ENCODE data around the gene CALHM3.
"Not testable (repeated sequence)": the region's sequence is repeated elsewhere in the genome, so short reads cannot be mapped to it uniquely, and the experiment has no call there.

The CALHM3 gene, protein sequence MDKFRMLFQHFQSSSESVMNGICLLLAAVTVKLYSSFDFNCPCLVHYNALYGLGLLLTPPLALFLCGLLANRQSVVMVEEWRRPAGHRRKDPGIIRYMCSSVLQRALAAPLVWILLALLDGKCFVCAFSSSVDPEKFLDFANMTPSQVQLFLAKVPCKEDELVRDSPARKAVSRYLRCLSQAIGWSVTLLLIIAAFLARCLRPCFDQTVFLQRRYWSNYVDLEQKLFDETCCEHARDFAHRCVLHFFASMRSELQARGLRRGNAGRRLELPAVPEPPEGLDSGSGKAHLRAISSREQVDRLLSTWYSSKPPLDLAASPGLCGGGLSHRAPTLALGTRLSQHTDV

DNA sequence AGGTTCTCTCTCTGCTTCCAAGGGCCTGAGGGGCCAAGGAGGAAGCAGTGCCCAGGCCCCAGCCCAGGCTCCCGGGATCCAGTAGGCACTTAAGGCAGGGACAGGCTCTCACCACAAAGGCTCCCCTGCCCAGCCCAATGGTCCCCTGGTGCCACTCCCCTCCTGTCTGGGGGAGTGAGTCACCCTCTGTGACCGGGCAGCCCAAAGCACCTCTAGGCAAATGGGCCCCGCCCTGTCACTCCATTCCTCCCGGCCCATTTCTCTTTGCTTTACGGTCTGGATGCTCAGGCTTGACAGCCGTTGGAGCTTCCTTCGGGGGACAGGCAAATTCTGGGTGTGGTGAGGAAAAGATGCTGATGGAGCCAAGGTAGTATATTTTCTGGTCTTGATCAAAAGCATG is at the start of gene CALHM3:
Gene CALHM3 (minus strand): TSS at position 106 of the 400 bp plus-strand sequence. CDS start 208 bp downstream, outside the sequence.
- DNase-seq (ENCODE audit: low spot score), result peak; percentile 47

DNA sequence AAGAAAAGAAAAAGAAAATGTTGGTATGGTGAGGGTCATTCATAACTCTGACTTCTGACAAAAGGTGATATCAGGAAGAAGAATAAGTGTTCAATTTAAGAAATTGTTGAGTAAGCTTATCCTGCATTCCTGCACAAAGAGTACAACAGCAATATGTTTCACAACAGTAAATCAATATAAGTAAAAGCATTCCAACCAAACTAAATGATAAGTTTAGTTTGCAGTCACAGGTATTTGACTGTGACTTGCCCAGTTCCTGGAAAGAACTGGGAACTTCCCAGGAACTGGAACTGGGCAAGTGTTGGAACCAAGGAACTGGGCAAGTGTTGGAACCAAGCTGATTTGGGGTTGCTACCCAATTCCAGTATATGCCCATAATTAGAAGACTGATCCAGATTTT is 49.5 kb upstream of the CALHM3 start:
- peak; percentile 13 for DNase-seq (ENCODE audit: low spot score)

DNA sequence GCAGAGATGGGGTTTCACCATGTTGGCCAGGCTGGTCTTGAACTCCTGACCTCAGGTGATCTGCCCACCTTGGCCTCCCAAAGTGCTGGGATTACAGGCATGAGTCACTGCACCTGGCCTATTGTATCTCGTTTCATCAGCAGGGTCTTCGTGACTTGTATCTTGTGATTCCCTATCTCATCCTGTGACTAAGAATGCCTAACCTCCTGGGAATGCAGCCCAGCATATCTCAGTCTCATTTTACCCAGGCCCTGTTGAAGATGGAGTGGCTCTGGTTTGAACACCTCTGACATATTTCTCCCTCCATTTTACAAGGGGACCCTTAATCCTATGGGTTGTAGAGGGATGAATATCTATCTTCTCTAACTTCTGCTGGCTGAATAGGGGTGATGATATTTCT is 48.4 kb upstream of the CALHM3 start:
- DNase-seq (ENCODE audit: low spot score), result peak; percentile 90

DNA sequence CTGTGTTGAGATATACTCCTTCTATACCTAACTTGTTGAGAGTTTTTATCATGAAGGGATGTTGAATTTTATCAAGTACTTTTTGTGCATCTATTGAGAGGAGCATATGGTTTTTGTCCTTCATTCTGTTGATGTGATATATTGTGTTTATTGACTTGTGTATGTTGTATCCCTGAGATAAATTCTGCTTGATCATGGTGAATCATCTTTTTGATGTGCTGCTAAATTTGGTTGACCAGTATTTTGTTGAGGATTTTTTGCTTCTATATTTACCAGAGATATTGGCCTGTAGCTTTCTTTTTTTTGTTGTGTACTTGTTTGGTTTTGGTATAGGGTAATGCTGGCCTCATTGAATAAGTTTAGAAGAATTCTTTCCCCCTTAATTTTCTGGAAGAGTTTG is 46.9 kb upstream of the CALHM3 start:
- DNase-seq (ENCODE audit: low spot score), result no peak

DNA sequence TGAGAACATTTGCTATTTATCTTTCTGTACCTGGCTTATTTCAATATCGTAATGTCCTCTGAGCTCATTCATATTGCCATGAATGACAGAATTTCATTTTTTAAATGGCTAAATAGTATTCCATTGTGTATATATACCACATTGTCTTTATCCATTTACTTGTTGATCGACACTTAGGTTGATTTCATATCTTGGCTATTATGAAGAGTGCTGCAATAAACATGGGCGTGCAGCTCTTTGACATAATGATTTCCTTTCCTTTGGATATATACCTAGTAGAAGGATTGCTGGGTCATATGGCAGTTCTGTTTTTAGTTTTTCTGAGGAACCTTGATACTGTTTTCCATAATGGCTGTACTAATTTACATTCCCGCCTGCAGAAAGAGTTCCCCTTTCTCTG is 44.6 kb upstream of the CALHM3 start:
- no peak for DNase-seq (ENCODE audit: low spot score)

DNA sequence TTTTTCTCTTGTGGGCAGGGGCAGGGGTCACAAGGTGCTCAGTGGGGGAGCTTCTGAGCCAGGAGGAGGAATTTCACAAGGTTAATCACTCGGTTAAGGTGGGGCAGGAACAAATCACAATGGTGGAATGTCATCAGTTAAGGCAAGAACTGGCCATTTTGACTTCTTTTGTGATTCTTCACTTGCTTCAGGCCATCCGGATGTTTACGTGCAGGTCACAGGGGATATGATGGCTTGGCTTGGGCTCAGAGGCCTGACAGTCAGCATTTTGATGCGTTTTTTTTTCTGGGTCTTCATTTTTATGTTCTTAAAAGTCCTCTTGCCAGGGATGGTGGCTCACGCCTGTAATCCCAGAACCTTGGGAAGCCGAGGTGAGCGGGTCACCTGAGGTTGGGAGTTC is 43.0 kb upstream of the CALHM3 start:
- DNase-seq (ENCODE audit: low spot score), result not testable (repeated sequence)

DNA sequence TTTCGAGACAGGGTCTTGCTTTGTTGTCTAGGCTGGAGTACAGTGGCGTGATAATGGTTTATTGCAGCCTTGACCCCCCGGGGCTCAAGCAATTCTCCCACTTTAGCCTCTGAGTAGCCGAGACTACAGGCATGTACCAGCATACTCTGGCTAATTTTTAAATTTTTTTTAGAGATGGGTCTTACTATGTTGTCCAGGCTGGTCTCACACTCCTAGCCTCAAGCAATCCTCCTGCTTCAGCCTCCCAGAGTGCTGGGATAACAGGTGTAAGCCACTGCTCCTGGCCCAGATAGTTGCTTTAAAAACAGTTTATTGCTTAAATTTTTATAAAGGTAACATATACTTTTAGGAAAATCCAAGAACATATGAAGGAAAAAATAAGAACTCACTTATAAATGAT is 40.8 kb upstream of the CALHM3 start:
- no peak for DNase-seq (ENCODE audit: low spot score)

DNA sequence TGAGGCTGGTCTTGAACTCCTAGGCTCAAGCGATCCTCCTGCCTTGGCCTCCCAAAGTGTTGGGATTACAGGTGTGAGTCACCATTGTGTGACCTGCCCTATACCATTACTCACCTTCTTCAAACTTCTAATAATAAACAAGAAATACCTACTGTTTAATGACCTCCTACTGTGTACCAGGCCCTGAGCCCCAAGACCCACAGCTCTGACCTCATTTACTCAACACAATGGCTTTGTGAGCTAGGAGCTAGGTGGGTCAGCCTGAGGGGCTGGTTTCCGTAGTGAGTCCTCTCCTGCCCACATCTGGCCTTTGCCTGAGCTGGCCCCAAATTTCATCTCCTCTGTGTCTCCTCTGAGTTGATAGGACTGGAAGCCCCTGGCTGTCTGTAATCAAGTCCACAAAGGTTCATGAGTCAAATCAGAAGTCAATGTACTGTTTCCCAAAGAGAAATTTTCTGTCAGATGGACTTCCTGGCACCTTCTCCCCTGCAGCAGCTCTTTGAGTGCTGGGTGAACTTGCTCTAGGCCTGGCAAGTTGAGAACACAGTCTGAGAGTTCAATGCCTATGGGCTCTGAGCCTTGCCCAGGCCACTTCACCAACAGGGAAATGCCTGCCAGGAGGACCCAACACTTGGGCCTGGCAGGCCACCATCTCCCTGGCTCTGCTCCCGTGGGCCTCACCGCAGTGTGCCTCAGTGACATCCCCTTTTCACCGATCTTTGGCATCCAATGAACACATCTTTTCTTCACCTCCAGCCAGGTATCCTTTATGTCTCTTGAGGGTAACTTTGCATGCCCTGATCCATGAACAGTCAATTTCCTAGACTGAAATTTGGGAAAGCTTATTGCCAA is 38.4 kb upstream of the CALHM3 start:
- DNase-seq (ENCODE audit: low spot score), result peak; percentile 65

DNA sequence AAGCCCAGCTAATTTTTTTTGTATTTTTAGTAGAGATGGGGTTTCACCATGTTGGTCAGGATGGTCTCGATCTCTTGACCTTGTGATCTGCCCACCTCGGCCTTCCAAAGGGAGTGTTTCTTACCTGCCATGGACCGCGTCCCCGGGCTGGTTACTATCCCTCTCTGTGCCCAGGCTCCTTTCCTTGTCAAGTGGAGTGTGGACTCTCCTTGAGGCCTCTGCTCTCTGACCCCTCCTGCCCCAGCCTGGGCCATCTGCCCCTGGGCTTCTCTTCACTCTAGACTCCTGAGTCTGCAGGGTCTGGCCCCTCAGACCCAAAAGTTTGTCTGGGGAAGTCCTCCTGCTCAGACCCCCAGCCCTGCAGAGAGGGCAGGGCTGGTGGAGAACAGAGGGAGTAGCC is 35.2 kb upstream of the CALHM3 start:
- no peak for DNase-seq (ENCODE audit: low spot score)

DNA sequence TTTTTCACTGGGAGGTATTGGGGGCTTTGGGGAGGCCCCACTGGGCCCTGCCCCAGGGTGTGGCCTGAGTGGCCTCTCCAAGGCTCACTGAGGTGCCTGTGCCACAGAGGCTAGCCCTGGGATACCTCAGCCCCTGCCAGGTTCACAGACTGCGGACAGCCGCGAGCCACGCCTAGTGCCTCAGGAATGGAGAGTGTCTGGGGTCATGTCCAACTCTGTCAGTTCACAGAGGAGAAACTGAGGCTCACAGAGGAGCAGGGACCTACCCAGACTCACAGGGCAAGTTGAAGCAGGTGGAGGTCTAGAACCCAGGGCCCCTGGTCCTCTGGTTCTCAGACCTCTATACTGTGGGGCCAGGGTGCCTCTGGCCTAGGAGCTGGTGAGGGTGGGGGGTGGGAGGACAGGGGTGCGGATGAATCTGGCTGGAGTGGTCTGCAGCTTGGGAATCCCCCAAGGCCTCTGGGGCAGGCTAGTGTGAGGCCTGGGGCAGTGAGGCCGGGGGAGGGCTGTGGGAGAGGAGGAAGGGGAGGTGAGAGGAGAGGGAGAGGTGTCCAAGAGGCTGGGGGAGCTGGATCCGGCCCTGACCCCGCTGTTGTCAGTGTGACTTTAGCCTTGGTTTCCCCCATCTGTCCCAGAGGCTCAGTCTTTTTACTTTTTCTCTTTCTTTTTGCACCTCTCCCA is 34.5 kb upstream of the CALHM3 start:
- DNase-seq (ENCODE audit: low spot score), result no peak

DNA sequence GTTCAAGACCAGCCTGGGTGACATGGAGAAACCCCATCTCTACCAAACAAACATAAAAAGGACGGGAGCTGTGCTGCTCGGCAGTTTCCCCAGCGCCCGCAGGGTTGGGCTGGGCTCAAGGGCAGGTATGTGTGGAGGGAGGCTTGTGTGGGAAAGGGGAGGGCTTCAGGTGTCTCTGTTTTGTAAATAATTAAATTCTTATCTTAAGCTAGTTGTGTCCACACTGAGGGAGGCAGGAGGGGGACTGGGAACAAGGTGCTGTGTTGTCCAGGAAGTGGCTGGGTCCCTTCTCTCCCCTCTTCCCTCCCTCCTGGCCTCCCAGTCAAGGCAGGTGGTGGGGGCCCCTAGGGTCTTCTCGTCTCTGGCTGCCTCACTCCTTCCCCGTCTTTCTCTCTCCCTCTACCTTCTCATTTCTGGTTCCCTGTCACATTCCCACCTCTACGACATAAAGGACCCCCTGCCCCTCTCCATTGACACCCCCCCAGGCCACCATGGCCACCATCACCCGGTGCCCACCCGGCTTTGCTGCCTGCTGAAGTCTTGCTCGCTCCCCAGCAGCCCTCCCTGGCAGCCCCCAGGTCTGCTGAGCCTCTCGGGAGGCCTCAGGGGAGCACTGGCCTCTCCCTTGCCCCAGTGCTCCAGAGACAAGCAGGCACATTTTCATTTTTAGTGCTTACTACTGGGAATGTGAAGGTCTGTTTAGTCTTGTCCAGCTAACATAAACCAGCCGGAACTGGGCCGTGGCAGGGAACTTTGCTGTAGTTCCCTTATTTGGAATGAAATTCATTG is 33.7 kb upstream of the CALHM3 start:
- no peak for DNase-seq (ENCODE audit: low spot score)

DNA sequence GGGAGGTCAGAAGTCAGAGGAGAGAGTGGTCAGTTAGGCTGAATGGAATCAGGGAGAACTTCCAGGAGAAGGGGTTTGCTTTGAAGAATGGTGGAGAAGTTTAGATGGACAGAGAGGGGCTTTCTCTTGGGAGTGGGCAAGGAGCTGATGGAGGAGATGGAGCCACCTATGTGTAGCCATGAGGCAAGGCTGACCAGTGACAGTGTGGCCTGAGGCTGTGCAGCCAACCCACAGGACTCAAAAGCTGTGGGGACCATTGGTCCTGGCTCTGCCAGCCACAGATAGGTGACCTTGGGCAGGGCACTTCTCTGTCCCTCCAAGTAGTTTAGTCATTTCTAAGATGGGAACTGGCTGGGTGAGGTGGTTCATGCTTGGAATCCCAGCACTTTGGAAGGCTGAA is 33.1 kb upstream of the CALHM3 start:
- no peak for DNase-seq (ENCODE audit: low spot score)

DNA sequence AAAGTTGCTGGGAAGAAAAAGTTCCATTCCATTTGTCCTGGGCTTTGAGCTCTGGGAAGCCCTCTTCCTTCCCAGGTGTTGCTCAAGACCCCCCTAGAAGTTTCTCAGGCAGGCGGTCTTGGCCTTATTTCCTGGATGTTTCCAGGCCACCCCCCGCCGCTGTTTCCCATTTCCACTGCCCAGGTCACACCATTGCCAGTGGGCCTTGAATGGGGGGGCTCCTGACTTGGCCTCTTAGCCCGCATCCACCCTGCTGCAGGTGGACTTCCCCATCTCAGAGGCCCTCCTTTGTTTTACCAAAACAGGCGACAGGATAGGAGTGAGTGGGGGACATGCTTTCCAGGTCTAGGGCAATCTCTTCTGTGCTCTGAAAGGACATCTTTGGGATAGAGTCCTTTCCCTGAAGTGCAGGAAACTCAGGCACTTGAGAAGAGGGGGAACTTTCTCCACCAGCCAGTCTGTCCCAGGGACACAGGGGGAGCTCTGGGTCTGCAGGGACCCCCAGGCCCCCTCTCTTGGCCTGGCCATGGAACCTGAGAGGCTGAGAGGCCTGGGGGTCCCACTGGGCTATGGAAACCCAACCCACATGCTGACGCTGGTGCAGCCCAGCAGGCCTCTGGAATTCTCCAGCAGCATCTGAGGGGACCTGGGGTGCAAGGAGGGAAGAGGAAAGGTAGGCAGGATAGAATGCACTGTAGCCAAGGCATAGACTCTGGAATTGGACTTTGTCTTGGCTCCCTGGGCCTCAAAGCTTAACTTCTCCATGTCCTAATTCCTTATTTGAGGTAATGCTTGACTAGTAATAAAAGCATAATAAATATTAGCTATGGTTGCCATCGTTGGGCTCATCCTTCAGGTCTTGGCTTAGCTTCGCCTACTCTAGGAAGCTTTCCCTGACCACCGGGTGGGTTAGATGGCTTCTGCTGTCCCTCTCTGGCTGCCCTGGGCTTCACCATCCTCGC is 32.0 kb upstream of the CALHM3 start:
- no peak for DNase-seq (ENCODE audit: low spot score)

DNA sequence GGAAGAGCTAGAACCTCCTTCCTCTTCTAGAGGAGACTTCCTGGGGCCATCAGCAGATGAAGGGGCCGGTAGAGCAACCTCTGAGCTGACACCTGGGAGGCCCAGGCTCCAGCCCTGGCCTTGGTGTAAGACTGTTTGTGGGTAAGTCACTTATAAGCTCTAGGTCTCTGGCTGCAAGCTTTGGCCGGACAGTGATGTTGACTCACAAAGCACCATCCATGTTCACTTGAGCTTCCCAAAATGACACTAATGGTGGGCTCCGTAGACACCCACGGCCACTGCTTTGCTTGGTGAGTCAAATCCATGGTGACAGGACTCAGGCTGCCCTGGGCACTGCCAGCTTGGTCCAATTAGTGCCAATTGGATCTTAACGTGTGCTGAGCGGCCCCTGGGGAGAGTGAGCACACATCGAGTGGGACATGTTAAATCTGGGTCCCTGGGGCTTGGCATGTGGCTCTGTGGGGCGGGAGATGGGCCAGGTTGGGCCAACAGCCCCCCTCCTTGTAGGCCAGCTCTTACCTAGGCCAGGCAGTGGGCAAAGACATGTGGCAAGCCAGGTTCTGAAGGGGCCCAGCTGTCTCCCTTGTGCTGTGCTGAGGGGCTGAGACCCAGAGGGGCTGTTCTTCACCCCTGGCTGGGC is 31.1 kb upstream of the CALHM3 start:
- DNase-seq (ENCODE audit: low spot score), result no peak

DNA sequence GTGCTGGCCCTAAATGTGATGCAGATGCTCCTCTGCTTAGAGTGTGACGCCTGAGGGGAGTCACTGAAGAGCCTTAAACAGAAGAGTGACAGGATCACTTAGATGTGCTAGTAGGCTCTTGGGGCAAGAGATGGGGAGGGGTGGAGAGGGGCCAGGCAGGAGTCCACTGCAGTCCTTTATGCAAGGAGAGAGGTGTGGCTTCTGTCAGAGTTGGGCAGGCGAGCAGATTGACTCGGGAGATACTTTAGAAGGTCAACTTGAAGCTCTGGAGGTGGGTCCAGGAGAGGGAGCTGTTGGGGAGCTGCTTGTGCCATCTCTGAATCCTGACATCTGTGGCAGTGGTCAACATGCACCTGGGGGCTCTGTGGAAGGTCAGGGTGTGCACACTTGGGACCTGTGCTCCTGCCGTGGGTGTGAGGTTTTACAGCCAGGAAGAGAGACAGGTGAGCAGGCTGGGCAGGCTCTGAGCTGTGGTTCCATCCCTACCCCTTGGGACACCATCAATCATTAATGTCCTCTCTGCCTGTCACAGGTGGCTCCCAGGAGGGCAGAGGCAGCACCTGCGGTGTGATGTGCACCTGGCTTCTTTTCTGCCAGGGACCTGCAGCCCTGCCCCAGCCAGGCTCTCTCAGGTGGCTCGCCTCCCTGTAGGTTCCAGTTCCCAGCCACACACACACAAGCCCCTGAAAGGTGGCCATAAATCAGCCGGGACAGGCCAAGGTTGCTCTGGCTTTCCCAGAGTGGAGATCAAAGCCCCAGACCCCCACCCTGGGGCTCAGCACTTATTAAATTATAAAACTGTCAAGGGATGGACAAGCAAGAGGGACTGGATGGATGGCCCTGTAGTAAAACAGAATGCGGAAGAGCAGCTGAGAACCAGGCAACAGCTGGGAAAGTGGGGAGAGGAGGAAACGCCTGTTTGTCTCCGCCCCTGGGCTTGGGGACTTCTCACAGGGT is 28.5 kb upstream of the CALHM3 start:
- DNase-seq (ENCODE audit: low spot score), result no peak

DNA sequence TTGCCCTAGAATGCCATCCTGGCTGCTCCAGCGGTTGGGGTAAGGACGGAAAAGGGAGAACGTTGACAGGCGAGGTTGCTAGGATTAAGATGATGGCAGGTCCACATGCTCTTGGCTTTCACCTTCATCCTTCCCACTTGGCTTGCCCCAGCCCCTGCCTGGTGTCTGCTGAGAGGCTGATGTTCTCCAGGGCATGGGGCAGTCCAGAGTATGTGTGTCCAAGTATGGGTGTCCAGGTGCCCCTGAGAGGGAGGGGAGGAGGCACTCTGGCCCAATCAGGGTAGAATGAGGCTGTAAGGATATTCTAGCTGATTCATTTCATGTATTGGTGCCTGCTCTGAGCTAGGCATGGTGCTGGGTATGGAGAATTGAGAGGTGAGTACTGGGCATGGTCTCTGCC is 27.0 kb upstream of the CALHM3 start:
- no peak for DNase-seq (ENCODE audit: low spot score)

DNA sequence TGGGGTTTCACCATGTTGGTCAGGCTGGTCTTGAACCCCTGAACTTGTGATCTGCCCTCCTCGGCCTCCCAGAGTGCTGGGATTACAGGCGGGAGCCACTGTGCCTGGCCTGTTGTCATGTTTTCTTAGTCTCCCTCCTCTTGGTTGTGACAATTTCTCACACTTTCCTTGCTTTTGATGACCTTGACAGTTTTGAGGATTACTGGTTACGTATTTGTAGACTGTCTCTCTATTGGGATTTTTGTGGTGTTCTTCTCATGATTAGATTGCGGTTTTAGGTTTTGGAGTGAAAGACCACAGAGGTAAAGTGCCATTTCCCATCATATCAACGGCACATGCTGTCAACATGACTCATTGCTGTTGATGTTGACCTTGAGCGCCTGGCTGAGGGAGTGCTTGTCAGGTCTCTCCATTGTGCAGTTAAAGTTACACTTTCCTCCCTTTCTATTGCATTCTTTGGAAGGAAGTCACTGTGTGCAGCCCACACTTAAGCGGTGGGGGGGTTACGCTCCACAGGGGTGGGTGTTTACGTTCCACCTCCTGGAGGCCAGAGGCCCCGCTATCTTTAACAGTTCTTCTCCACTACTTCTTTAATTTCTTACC is 25.2 kb upstream of the CALHM3 start:
- DNase-seq (ENCODE audit: low spot score), result peak; percentile 97

DNA sequence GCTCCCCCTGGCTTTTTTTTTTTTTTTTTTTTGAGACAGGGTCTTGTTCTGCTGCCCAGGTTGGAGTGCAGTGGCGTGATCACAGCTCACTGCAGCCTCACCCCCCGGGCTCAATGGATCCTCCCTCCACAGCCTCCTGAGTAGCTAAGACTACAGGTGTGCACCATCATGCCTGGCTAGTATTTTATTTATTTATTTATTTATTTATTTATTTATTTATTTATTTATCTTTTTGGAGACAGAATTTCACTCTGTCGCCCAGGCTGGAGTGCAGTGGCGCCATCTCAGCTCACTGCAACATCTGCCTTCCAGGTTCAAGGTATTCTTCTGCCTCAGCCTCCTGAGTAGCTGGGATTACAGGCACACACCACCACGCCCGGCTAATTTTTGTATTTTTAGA is 24.7 kb upstream of the CALHM3 start:
- DNase-seq (ENCODE audit: low spot score), result not testable (repeated sequence)
